Measurements from ENCODE around the gene DIPK1C. TPM values are rescaled to one million over a fixed set of nuclear protein-coding genes. Genes with fewer than 3 reads are reported as not detected.

The DIPK1C gene
- total RNA-seq, 4 donors from 2014 or later, result not detected

DNA sequence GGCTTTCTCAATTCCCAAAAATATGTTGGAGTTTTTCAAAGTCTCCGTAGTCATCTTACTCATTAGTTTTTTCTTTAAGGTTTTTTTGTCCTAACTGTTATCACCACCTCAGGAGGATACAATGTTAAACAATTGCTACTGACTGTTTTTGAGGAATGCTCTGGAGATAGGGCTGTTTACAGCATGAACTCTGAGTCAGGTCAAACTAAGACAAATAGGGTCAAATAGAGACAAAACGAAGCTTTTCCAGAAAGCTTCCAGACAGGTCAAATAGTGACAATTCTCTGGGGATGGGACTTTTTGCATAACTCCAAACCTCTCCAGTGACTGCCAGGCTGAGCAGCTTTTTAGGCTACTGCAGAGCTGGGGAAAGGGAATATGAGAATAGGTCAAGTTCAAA is 15.2 kb upstream of the DIPK1C start:
- TF ChIP-seq, protein P1, sequence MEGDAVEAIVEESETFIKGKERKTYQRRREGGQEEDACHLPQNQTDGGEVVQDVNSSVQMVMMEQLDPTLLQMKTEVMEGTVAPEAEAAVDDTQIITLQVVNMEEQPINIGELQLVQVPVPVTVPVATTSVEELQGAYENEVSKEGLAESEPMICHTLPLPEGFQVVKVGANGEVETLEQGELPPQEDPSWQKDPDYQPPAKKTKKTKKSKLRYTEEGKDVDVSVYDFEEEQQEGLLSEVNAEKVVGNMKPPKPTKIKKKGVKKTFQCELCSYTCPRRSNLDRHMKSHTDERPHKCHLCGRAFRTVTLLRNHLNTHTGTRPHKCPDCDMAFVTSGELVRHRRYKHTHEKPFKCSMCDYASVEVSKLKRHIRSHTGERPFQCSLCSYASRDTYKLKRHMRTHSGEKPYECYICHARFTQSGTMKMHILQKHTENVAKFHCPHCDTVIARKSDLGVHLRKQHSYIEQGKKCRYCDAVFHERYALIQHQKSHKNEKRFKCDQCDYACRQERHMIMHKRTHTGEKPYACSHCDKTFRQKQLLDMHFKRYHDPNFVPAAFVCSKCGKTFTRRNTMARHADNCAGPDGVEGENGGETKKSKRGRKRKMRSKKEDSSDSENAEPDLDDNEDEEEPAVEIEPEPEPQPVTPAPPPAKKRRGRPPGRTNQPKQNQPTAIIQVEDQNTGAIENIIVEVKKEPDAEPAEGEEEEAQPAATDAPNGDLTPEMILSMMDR (IDR thresholded peaks at IDR 0.05; ENCODE audit: low read depth), result no peak

DNA sequence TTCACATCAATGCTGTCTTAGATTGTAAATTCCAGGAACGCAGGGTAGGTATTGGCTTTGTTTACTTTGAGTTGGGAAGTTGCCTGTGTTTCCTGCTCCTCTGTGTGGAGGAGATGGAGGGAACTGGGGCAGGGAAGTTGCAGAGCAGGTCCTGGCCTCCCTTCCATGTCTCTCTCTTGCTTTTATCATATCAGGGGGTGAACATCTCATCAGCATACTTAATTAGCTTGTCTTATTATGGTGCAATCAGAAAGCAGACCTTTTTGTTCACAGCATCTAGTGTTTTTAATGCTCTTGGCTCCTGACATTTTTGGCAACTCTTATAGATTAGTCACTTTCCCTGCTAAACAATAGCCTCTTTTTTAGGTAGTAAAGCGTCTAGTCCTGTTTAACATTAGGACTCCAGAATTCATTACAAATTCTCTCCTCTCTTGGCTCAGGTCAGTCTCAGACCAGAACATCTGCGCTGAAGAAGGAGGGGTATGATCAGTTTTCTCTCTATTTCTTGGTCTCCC is 11.5 kb upstream of the DIPK1C start:
- TF ChIP-seq, protein P1 (IDR thresholded peaks at IDR 0.05; ENCODE audit: low read depth), result no peak

DNA sequence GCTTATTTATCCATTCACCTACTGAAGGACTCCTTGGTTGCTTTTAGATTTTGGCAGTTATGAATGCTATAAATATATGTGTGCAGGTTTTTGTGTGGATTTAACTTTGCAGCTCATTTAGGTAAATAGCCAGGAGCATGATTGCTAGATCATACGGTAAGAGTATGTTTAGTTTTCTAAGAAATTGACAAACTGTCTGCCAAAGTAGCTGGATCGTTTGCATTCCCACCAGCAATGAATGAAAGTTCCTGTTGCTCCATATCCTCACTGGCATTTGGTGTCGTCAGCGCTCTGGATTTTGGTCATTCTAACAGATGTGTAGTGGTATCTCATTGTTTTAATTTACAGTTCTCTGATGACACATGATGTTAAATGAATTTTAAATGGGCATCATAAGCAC is 8.7 kb upstream of the DIPK1C start:
- TF ChIP-seq, protein P1 (IDR thresholded peaks at IDR 0.05; ENCODE audit: low read depth), result no peak

DNA sequence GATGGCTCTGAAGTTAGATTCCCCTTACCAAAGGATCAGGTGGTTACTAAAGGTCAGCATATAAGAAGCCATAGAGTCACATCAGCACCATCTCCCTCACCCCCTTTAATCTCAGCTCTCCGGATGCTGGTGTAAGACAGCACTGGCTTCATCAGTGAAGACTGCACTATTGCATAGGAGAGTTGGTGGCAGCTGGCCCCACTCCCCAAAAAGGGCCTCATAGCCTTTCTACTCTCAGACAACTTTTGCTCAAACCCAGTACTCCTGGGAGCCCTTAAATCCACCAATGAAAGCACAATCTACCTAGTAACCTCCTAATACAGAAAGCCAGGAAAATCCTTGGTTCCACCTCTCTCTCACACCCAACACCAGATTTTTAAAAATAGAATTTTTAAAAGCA is 6.9 kb upstream of the DIPK1C start:
- TF ChIP-seq, protein P1 (IDR thresholded peaks at IDR 0.05; ENCODE audit: low read depth), result no peak

DNA sequence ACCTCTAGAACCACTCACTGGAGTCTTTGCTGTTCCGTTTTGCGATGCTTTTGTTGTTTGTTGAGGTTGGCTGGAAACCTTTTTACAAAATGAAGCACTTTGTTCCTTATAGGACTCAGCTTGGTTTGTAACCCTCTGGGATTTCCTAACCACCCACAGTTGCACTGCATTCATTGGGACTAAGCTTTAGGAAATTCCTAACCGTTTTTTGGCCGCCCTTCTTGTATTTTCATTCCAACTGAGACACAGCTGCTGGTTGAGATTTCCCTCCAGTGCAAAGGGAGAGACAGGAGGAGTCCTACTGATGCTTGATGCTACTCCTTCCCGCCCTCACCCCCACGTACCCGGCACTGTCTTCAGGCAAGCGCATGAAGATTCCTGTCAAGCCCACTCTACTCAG is 6.1 kb upstream of the DIPK1C start:
- TF ChIP-seq, protein P1 (IDR thresholded peaks at IDR 0.05; ENCODE audit: low read depth), result no peak

DNA sequence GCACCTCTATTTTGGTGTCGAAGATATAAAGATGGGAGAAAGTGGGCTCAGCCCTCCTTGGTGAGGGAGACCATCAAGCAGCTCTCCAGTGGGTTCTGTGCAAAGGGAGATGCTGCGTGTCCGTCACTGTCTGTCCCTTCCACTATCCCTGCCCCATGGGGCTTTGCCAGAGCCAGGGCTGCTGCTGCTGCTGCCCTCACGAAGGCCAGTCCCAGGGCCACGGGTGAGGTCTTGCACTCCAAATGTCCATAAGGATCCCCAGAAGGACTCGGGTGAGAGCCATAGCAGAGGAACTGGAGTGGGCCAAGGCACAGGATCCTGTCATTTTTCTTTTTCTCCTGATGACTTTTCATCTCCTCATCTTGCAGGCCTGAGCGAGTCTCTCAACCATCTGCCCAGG is 3.7 kb upstream of the DIPK1C start:
- TF ChIP-seq, protein P1 (IDR thresholded peaks at IDR 0.05; ENCODE audit: low read depth), result no peak

DNA sequence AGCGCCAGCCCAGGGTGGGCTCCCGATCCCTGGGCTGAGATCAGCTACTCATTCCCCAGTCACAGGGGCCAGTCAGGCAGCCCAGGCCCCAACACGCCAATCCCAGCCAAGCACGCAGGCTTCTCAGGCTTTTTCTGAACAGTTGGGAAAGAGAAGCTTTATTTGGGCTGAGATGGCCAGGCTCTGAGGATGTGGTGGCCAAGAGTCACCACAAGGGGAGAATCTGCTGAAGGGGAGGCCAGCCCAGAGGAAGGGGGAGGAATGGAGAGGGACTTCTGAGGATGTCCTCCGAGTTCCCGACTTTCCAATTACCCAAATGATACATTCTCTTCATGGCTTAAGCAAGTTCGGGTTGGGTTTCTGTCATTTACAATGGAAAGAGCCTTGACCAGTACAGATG is 2.8 kb upstream of the DIPK1C start:
- TF ChIP-seq, protein P1 (IDR thresholded peaks at IDR 0.05; ENCODE audit: low read depth), result no peak

Data from subcutaneous adipose tissue (tissue), 4 donors.